Thymus (tissue), 11 donors: ENCODE results near the gene MFSD12. TPM values are rescaled to one million over a fixed set of nuclear protein-coding genes. Genes with fewer than 3 reads are reported as not detected.

ENCODE experiments used
- DNase-seq, 9 donors: peaks; one replicate each; pipeline ENCODE4 v3.0.0-alpha.2; 2013; ENCODE audit warnings: low spot score in 9 of 9, low read depth in 6 of 9, missing footprints in 1 of 9
- H3K27ac ChIP-seq, 2 donors: one replicate each; pipeline ENCODE4 v1.5.1; 2013; ENCODE audit warnings: control low read depth in 1 of 2, low read depth in 1 of 2, low read length in 1 of 2, mild to moderate bottlenecking in 1 of 2, moderate library complexity in 1 of 2
- H3K27me3 ChIP-seq, 2 donors: one replicate each; pipeline ENCODE4 v1.5.1; 2013; ENCODE audit warnings: low read length in 1 of 2; ENCODE audit not compliant: control insufficient read depth in 2 of 2, insufficient read depth in 1 of 2
- H3K36me3 ChIP-seq, 2 donors: one replicate each; pipeline ENCODE4 v1.5.1; 2013; ENCODE audit warnings: low read length in 1 of 2, mild to moderate bottlenecking in 1 of 2, moderate library complexity in 1 of 2; ENCODE audit not compliant: control insufficient read depth in 2 of 2, insufficient read depth in 2 of 2
- H3K4me1 ChIP-seq, 2 donors: one replicate each; pipeline ENCODE4 v1.5.1; 2013; ENCODE audit warnings: low read length in 2 of 2; ENCODE audit not compliant: control insufficient read depth in 2 of 2, insufficient read depth in 2 of 2
- H3K4me3 ChIP-seq, 2 donors: one replicate each; pipeline ENCODE4 v1.5.1; 2013; ENCODE audit warnings: low read length in 2 of 2, control low read depth in 1 of 2, mild to moderate bottlenecking in 1 of 2
- H3K9me3 ChIP-seq, 2 donors: one replicate each; pipeline ENCODE4 v1.5.1; 2013; ENCODE audit warnings: low read length in 1 of 2, mild to moderate bottlenecking in 1 of 2; ENCODE audit not compliant: control insufficient read depth in 2 of 2, insufficient read depth in 1 of 2
- WGBS: extraction: QIAGEN DNeasy Blood & Tissue Kit; methylation state at CpG from one replicate; pipeline ENCODE4 v1.1.7; 2013; 5-methylcytosine and 5-hydroxymethylcytosine counted together
- polyA plus RNA-seq: library from polyadenylated mRNA; stranded (reverse); fragments of 200-250 nt; gene quantifications from one replicate; pipeline ENCODE4 v1.2.3, GENCODE V29; 2013
- total RNA-seq: library from RNA; stranded (reverse); fragments of 120-200 nt; gene quantifications from one replicate; pipeline ENCODE4 v1.2.4, GENCODE V29; 2013
- donor health status: healthy.

Gene MFSD12
- total and polyA plus RNA-seq, 2 donors = 47.5 to 76.0 TPM

DNA sequence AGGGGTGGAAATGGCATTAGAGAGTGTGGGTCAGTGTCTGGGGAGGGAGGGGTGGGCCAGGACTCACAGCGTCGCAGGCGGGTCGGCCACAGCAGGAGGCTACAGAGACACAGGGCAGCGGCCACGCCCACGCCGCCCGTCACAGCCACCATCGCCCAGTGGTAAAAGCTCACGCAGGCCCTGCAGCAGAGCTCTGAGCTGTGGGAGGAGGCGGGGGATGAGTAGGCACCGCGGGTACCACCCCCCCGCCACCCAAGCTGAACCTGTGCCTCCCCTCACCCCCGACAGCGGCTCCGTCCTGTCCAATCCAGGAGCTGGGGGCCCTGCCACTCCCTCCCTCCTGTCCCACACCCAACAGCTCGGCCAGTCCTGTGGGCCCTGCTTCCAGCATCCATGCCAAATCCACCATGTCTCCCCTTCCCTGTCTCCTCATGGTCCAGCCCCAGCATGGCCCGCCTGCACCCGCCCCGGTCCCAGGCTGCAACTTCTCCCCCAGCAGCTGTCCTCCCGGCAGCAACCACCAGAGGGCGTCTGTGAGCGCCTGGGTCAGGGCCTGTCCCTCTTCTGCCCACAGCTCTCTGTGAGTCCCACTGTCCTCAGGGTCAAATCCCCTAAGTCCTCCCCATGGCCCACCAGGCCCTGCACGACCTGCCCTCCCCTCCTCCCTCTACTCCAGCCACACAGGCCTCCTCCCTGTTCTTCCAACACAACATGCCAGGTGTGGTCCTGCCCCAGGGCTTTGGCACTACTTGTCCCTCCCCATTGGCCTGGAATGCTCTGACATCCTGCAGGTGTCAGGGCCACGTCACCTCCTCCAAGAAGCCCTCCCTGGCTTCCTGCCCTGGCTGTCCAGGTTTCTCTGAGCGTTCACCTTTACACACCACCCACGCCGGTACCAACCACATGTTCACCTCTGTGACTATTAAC lies 12.4 kb downstream of the MFSD12 start:
- 83% methylated on average over 30 of the region's 30 CpGs for WGBS
- no peak overlapping the region for H3K27ac ChIP-seq
- peaks cover 61 to 65% of the 10 kb centered on the region in 2 donors for H3K36me3 ChIP-seq
- no peak overlapping the region for H3K4me3 ChIP-seq
- no peaks in the 10 kb centered on the region for H3K27me3 ChIP-seq
- peaks cover 0 to 1% of the 10 kb centered on the region in 2 donors for H3K9me3 ChIP-seq
- H3K4me1 ChIP-seq = peaks cover 0 to 2% of the 10 kb centered on the region in 2 donors
- peak in 5 of 9 donors; percentile 33 to 70 (median 48) for DNase-seq

DNA sequence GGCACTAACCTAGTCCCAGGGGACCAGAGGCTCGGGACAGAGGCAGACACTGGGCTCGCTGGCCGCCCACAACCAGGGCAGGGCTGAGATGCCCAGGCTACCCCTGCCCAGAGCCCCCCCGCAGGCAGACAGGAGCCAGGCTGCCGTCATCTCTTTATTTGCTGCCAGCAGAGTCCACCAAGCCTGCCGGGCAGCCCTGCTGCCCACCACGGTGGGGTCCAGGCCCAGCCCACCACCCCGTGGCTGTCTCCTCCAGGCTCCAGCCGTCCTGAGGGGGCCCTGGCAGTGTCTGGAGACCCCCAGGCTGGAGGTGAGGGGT lies 13.4 kb downstream of the MFSD12 start:
- no peak overlapping the region for H3K4me3 ChIP-seq
- WGBS = 95% methylated on average over 9 of the region's 9 CpGs
- H3K27ac ChIP-seq = no peak overlapping the region
- peaks cover 0 to 8% of the 10 kb centered on the region in 2 donors for H3K9me3 ChIP-seq
- peaks cover 61 to 66% of the 10 kb centered on the region in 2 donors for H3K36me3 ChIP-seq
- H3K4me1 ChIP-seq = peaks cover 0 to 2% of the 10 kb centered on the region in 2 donors
- no peaks in the 10 kb centered on the region for H3K27me3 ChIP-seq
- no peak for DNase-seq

DNA sequence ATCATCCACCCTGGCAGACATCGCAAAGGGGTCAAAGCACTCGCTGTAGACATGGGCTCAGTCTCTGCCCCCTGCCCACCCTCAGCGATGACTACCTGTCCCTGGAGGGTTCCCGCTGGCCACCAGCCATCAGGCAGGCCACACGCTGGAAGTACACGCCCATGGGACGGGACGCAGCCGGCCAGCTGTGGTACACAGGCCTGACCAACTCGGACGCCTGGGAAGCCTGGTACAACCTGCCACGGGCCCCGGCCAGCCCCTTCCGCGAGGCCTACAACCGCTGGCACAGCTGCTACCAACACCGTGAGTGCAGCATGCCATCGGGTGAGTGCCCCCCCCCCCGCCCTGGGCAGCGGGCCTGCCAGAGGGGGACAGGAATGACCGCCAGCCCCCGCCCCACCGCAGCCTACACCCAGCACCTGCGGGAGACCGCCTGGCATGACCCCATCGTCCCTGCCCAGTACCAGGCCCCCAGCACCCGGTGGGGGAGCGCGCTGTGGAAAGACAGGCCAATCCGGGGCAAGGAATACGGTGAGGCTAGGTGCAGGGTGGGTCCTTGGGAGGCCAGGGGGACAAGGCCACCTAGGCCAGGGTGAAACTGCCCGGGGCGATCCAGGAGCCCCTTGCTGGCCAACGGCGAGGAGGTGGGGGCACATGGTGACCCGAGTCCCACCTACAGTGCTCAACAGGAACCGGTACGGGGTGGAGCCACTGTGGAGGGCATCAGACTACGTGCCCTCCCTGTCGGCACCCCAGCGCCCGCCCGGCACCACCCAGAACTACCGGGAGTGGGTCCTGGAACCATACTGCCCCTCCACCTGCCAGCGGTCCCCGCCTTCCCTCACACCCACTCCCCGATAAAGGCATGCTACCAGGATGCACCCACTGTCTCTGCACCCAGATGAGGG lies 14.0 kb downstream of the MFSD12 start:
- H3K4me1 ChIP-seq = no peaks in the 10 kb centered on the region
- 98% methylated on average over 47 of the region's 47 CpGs for WGBS
- DNase-seq = no peak
- H3K36me3 ChIP-seq = peaks cover 59 to 61% of the 10 kb centered on the region in 2 donors
- H3K27ac ChIP-seq = peak overlapping the region in 1 of 2 donors; percentile 34
- peaks cover 0 to 8% of the 10 kb centered on the region in 2 donors for H3K9me3 ChIP-seq
- no peak overlapping the region for H3K4me3 ChIP-seq
- H3K27me3 ChIP-seq = no peaks in the 10 kb centered on the region

GRCh38 chr19:3539756-3540118 lies 17.6 kb downstream of the MFSD12 start:
- 100% methylated on average over 1 of the region's 1 CpG for WGBS
- no peaks in the 10 kb centered on the region for H3K4me1 ChIP-seq
- H3K9me3 ChIP-seq = peaks cover 0 to 8% of the 10 kb centered on the region in 2 donors
- peaks cover 56 to 61% of the 10 kb centered on the region in 2 donors for H3K36me3 ChIP-seq
- H3K4me3 ChIP-seq = no peak overlapping the region
- DNase-seq = no peak
- no peak overlapping the region for H3K27ac ChIP-seq
- no peaks in the 10 kb centered on the region for H3K27me3 ChIP-seq

- H3K9me3 ChIP-seq = peaks cover 0 to 8% of the 10 kb centered on the region in 2 donors
- no peaks in the 10 kb centered on the region for H3K4me1 ChIP-seq
- H3K36me3 ChIP-seq = peaks cover 55 to 61% of the 10 kb centered on the region in 2 donors
- WGBS = 93% methylated on average over 28 of the region's 28 CpGs
- H3K27ac ChIP-seq = no peak within 1 kb of the TSS
- no peak for DNase-seq
- H3K27me3 ChIP-seq = no peaks in the 10 kb centered on the region
- no peak within 1 kb of the TSS for H3K4me3 ChIP-seq
Measured at GRCh38 chr19:3538965-3539755, 18.2 kb downstream of the MFSD12 start, which contains the start of gene TEKTIP1. Gene TEKTIP1, plus strand, starts transcription at chr19:3539174. Its CDS starts 4 bp downstream, at chr19:3539178.

DNA sequence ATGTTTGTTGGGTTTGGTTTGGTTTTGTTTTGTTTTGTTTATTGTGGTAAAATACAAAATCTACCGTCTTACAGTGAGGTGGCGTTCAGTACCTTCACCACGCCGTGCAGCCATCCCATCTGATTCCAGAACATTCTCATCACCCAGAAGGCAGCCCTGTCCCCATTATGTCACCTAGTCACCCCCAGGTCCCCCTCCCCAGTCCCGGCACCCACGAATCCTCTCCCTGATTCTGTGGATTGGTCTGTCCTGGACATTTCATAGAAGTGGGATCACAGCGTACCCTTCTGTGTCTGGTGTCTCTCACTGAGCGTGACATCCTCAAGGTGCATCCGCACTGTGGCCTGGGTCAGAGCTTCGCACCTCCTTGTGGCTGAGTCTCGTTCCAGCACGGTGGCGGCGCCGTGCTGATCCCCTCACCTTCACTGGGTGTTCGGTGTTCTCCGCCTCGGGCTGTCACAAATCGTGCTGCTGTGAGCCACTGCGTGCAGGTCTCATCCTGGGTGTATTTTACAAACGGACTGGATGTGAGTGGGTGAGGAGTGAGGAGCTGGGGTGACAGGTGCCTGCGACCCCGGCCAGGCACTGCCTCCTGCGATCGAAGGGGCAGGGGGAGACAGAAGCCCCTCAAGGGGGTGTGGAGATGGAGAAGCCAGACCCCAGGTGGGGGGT lies 19.0 kb downstream of the MFSD12 start:
- DNase-seq = no peak
- no peak overlapping the region for H3K27ac ChIP-seq
- no peaks in the 10 kb centered on the region for H3K27me3 ChIP-seq
- no peaks in the 10 kb centered on the region for H3K4me1 ChIP-seq
- 94% methylated on average over 25 of the region's 25 CpGs for WGBS
- peaks cover 53 to 61% of the 10 kb centered on the region in 2 donors for H3K36me3 ChIP-seq
- no peak overlapping the region for H3K4me3 ChIP-seq
- peaks cover 0 to 8% of the 10 kb centered on the region in 2 donors for H3K9me3 ChIP-seq

GRCh38 chr19:3537438-3538240 lies 19.7 kb downstream of the MFSD12 start:
- peaks cover 57 to 61% of the 10 kb centered on the region in 2 donors for H3K36me3 ChIP-seq
- 92% methylated on average over 22 of the region's 22 CpGs for WGBS
- H3K4me1 ChIP-seq = no peaks in the 10 kb centered on the region
- no peaks in the 10 kb centered on the region for H3K27me3 ChIP-seq
- no peak overlapping the region for H3K27ac ChIP-seq
- peaks cover 0 to 8% of the 10 kb centered on the region in 2 donors for H3K9me3 ChIP-seq
- DNase-seq = no peak
- no peak overlapping the region for H3K4me3 ChIP-seq

DNA sequence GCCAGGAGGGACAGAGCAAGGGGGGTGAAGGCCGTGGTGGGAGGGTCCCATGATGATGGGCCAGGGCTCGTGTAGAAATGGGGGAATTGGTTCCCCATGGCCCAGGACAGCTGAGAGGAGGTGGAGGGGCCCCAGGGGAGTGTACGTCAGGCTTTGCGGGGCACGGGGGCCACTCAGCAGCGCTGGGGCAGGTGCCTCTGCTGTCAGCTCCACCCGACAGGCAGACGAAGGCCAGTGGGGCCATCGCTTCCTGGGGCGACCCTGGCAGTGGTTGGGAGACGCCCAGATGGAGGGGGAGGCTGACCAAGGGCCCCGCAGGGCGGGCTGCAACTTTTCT lies 20.3 kb downstream of the MFSD12 start:
- WGBS = 93% methylated on average over 13 of the region's 13 CpGs
- DNase-seq = no peak
- Histone ChIP-seq H3K4me3 (no peak overlapping the region), H3K4me1 (no peaks in the 10 kb centered on the region), H3K27me3 (no peaks in the 10 kb centered on the region), H3K9me3 (peaks cover 0 to 8% of the 10 kb centered on the region in 2 donors), H3K27ac (no peak overlapping the region), H3K36me3 (peaks cover 60 to 64% of the 10 kb centered on the region in 2 donors)
